Limb (tissue), 2 donors: Measurements from ENCODE around the gene CBFA2T3.

Source experiments
- DNase-seq, 2 donors: peaks; one replicate each; pipeline ENCODE4 v3.0.0-alpha.2; 2016; ENCODE audit errors: extremely low spot score in 2 of 2

The CBFA2T3 gene

DNA sequence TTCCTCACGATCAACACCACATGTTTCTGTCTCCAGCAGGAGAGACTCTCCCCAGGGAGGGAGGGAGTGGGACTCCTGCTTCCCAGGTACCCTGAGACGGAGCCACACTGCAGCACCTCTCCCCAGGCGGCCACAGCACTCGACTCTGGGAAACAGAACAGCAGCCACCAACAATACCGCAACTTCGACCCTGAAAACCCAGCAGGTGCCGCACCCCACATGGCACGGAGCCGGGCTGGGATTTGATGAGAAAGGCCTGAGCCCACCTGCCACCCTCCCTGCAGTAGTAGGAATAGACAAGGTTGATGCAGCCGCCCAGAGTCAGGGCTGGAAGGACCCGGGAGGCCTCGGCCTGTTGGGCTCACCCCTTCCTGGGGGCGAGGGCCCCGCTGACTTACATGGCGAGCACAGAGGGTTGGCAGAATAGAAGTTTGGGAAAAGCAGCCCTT, 134.7 kb downstream of the CBFA2T3 start:
- DNase-seq = no peak

- DNase-seq = no peak
Observed at GRCh38 chr16:88841521-88842307, 135.3 kb downstream of the CBFA2T3 start.

- DNase-seq = no peak
Observed at GRCh38 chr16:88840600-88841215, 136.3 kb downstream of the CBFA2T3 start.

DNA sequence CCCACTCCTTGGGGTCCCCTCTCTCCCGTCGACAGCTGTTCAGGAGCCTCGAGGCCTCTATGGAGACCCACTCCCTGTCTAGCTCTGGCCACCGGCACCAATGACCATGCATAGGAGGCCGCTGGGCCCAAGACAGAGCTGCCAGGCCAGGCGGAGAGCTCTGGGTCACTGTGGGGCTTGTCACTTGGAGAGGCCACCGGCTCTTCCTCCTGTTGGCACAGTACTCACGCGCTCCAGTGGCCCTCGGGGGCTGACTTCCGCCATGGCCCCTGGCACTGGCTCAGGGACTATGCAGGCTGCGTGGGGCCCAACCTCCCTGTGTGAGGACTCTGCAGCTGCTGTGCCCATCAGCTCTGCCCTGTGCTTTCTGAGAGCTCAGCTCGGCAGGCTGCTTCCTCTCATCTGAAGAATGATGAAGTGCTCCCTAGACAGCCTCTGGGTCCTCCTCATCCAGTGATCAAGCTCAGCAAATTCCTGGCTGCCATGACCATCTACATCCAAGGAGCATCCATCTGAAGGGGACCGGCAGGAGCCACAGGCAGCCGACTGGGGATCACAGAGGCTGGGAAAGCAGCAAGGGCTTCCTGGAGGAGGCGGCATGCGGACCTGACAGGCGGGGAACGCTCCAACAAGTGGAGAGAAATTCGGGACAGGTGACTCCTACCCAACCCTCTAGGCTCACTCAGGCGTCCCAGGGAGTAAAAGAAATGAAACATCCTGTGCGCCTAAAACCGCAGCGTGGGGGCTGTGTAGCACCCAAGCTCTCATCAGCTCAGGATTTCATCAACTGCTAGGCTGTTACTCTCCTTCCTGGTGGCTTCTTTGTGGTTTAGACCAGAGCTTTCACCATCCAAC, 137.0 kb downstream of the CBFA2T3 start:
- no peak for DNase-seq

DNA sequence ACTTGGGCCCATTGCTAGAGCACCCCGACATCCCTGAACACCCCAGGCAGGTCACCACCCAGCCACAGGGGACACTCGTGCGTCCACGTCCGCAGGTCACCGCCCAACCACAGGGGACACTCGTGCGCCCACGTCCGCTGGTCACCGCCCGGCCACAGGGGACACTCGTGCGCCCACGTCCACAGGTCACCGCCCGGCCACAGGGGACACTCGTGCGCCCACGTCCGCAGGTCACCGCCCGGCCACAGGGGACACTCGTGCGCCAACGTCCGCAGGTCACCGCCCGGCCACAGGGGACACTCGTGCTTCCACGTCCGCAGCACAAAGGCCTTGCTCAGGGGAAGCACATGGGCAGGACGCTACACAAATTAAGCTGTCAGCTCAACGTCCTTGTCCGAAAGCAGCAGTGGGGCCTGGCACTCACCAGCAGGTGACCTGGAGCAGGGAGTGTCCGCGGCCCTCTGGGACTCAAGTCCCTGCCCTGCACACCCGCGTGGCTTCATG, 137.9 kb downstream of the CBFA2T3 start:
- no peak for DNase-seq

- no peak for DNase-seq
Observed at GRCh38 chr16:88838566-88838965, 138.4 kb downstream of the CBFA2T3 start.

- DNase-seq = no peak
Observed at GRCh38 chr16:88837806-88838205, 139.2 kb downstream of the CBFA2T3 start.

DNA sequence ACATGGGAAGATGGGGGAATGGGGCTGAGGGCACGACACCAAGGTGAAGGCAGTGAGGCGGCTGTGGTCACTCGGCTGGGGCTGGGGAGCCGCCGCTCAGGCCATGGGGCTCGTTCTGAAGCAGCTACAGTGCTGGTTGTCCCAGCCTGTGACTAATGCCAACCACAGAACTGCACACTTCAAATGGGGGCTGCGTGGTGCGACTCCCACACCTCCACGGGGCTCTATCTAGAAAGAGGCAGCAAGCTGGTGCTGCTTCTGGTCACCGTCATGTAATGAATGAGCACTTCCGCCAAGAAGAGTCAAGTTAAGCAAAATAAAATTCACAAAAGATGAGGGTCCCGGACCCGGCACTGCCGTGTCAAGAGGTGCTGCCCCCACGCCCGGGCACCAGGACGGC, 140.2 kb downstream of the CBFA2T3 start:
- no peak for DNase-seq

DNA sequence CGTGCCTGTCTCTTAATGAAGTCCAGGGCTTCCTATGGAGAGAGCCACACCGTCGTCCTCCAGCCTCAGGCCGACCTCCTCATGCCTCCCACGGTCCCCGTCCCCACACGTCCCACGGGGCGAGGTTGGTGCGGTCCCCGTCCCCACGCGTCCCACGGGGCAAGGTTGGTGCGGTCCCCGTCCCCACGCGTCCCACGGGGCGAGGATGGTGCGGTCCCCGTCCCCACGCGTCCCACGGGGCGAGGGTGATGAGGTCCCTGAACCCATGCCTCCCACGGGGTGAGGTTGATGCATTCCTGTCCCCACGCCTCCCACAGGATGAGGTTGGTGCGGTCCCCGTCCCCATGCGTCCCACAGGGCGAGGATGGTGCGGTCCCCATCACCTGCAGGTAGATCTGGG, 141.2 kb downstream of the CBFA2T3 start:
- no peak for DNase-seq

DNA sequence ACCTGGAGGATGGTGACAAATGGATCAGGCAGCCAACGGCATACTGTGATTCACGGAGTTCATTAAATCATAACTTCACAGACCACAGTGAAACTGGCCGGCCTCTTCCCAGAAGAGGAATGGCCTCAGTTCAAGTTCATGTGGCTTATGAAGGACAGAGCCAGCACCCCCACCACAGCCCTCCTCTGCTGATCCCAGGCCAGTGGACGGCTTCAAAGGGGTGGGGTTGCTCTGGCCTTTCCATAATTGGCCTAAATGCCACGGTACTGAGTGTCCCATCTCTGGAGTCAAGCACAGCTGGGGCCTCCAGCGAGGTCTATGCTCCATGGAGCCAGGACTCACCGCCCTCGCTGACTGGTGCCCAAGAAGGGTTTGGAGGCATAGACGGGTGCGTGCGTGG, 141.6 kb downstream of the CBFA2T3 start:
- DNase-seq = no peak

- DNase-seq = no peak
Observed at GRCh38 chr16:88834670-88835069, 142.3 kb downstream of the CBFA2T3 start.

GRCh38 chr16:88833086-88833485, 143.9 kb downstream of the CBFA2T3 start:
- DNase-seq = no peak

DNA sequence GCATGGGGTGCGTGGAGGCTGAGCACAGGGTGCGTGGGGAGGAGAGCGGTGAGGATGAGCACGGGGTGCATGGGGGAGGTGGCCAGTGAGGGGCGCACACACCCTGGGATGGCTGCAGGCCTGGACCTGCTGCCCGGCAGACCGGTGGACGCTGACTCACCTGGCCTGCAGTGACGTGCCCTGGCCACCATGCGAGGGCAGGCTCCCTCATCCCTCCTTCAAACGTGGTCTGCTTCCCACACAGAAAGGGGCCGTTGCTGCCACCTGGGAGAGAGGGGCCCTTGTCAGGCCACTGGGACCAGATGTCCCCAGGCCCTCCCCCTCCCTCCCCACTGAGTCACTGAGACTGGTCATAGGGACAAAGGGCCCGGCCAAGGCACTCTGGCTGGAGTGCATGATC, 145.2 kb downstream of the CBFA2T3 start:
- no peak for DNase-seq

- DNase-seq = no peak
Observed at GRCh38 chr16:88830783-88831182, 146.2 kb downstream of the CBFA2T3 start.

GRCh38 chr16:88830258-88830657, 146.7 kb downstream of the CBFA2T3 start:
- DNase-seq = no peak

- DNase-seq = no peak
Observed at GRCh38 chr16:88828711-88829110, 148.3 kb downstream of the CBFA2T3 start.

DNA sequence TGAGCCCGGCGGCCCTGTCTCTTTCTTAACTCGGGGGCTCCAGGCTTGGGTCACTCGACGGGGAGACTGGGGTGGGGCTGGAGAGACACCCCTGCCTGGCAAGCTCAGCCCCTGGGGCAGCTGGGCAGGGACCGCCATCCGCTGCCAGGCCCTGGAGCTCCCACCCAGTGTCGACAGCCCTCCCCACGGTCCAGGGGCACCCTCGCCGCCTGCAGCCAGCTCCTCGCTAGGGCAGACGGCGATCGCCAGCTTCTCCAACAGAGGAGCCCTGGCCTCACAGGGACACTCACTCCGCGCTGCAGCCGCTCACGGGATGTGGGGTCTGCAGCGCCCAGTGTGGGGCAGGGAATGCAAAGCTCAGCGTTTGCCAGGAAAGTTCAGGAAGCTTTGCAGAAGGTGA, 149.3 kb downstream of the CBFA2T3 start:
- DNase-seq = no peak

DNA sequence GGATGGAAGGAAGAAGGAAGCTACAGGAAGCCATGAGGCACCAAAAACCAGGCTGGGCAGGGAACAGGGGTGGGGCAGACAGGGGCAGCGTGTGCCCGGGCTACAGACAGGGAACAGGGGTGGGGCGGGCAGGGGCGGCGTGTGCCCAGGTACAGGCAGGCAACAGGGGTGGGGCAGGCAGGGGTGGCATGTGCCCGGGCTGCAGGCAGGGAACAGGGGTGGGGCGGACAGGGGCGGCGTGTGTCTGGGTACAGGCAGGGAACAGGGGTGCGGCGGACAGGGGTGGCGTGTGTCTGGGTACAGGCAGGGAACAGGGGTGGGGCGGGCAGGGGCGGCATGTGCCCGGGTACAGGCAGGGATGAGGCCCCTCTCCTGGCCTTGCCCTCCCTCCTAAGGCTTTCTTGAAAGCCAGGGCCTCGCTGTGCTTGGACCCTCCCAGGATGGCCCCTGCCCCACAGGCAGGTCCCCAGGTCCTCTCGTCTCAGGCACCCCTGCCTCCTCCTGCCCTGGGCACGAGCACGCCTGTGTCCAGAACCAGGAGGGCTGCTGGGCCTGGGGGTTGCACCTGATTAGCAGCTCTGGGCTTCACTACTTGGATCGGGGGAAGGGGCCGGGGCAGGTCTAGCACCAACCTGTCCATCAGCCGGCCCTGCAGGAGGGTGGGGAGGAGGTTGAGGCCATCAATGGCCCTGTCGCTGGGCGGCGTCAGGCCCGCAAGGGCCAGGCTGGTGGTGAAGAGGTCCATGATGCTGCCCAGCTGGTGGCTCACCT, 150.8 kb downstream of the CBFA2T3 start:
- DNase-seq = no peak

GRCh38 chr16:88825146-88825545, 151.9 kb downstream of the CBFA2T3 start:
- no peak for DNase-seq
